ENCODE results near the gene DERA. TPM values are rescaled to one million over a fixed set of nuclear protein-coding genes. Genes with fewer than 3 reads are reported as not detected.
"Not testable (repeated sequence)": the region's sequence is repeated elsewhere in the genome, so short reads cannot be mapped to it uniquely, and the experiment has no call there.

The DERA gene
- total RNA-seq, 2 experiments from 2014 or later: 30.9 to 35.7 TPM

DNA sequence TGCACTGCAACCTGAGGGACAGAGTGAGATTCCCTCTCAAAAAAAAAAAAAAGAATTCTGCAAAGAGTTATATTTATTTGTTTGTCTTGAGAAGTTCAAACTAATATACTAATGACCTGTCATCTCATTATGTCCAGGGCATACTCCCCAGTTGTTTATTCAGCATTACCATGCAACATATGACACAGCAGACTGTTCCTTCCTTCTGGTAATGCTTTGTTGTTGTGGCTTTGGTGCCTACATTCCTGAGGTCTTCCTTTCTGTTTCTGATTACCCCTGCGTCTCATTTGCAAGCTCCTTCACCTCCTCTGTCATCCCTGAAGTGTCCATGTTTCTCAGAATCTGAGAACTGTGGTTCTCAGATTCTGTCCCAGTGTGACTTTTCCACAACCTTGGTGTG, 55.3 kb downstream of the DERA start:
- CTCF ChIA-PET: no interaction called here
- H3K9me3 Mint-ChIP-seq (ENCODE audit: low read depth): no peaks in the 10 kb centered on the region
- POLR2A ChIA-PET: no interaction called here
- intact Hi-C loops (cut with DNase I, micrococcal nuclease): no loop called here
- H3K27ac Mint-ChIP-seq: no peak overlapping the region
- H3K4me1 Mint-ChIP-seq: no peaks in the 10 kb centered on the region
- H3K36me3 Mint-ChIP-seq (ENCODE audit: low read depth): peaks cover 21% of the 10 kb centered on the region
- ATAC-seq: no peak
- H3K27me3 Mint-ChIP-seq: no peaks in the 10 kb centered on the region
- DNase-seq: no peak
- no peak overlapping the region for H3K4me3 Mint-ChIP-seq

DNA sequence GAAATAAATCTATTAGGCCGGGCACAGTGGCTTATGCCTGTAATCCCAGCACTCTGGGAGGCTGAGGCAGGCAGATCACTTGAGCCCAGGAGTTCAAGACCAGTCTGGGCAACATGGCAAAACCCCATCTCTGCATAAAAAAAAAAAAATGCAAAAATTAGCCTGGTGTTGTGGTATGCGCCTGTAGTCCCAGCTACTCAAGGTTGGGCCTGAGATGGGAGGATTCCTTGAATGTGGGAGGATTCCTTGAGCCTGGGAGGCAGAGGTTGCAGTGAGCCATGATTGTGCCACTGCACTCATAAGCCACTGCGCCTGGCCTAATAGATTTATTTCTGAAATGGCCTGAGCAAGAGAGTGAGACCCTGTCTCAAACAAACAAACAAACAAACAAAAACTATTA, 55.9 kb downstream of the DERA start:
- H3K27ac Mint-ChIP-seq; ATAC-seq; DNase-seq; H3K27me3 Mint-ChIP-seq; H3K9me3 Mint-ChIP-seq (ENCODE audit: low read depth); intact Hi-C loops (cut with DNase I, micrococcal nuclease); POLR2A ChIA-PET; H3K4me3 Mint-ChIP-seq; H3K4me1 Mint-ChIP-seq: not testable (repeated sequence)
- H3K36me3 Mint-ChIP-seq (ENCODE audit: low read depth): peaks cover 18% of the 10 kb centered on the region
- CTCF ChIA-PET: interaction anchor here (0.7 to 0.9 kb wide), 2 partner anchors 16 to 811 kb away, joined by 3 read pairs; no protein-coding TSS in a partner anchor

DNA sequence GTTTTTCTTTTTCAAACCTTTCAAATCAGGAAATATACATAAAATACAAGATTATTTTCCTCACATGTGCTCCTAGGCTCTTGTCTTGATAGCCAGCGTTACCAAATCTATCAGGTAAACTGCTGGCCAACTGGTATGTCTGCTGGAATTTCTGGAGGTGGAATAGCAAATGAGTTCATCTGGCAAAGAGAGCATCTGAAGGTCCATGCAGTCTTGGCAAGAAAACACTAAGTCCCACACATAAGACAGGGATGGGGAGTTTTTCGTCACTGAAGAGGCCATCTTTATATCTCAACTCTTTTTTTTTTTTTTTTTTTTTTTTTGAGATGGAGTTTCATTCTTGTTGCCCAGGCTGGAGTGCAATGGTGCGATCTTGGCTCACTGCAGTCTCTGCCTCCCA, 60.1 kb downstream of the DERA start:
- Mint-ChIP-seq H3K4me1 (no peaks in the 10 kb centered on the region), H3K27ac (no peak overlapping the region), H3K36me3 (ENCODE audit: low read depth) (peaks cover 12% of the 10 kb centered on the region), H3K27me3 (no peaks in the 10 kb centered on the region), H3K4me3 (no peak overlapping the region), H3K9me3 (ENCODE audit: low read depth) (no peaks in the 10 kb centered on the region)
- no peak for ATAC-seq
- intact Hi-C loops (cut with DNase I, micrococcal nuclease): no loop called here
- no peak for DNase-seq
- CTCF ChIA-PET: no interaction called here
- POLR2A ChIA-PET: no interaction called here

DNA sequence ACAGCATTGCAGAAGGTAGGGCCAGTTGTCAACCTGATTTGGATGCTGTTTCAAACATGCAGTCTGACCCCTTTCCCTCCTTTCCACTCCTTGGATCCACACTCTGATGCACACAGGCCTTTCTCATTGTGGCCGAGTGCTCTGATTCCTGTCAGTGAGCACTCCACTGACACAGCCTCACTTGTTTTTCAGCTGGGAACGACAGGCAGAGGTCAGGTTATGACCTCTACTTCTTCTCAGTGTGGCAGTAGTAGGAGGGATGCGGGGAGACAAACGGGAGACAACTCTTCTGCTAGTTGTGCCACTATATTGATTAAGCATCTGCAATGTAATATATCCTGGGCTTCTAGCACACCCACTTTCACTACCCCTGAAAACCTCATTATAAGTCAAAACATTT, 61.8 kb downstream of the DERA start:
- DNase-seq (no peak), ATAC-seq (no peak)
- CTCF ChIA-PET: no interaction called here
- POLR2A ChIA-PET: no interaction called here
- H3K4me1 Mint-ChIP-seq: no peaks in the 10 kb centered on the region
- intact Hi-C loops (cut with DNase I, micrococcal nuclease): no loop called here
- no peaks in the 10 kb centered on the region for H3K27me3 Mint-ChIP-seq
- H3K36me3 Mint-ChIP-seq (ENCODE audit: low read depth): peaks cover 10% of the 10 kb centered on the region
- no peaks in the 10 kb centered on the region for H3K9me3 Mint-ChIP-seq (ENCODE audit: low read depth)
- H3K27ac Mint-ChIP-seq: no peak overlapping the region
- H3K4me3 Mint-ChIP-seq: no peak overlapping the region

DNA sequence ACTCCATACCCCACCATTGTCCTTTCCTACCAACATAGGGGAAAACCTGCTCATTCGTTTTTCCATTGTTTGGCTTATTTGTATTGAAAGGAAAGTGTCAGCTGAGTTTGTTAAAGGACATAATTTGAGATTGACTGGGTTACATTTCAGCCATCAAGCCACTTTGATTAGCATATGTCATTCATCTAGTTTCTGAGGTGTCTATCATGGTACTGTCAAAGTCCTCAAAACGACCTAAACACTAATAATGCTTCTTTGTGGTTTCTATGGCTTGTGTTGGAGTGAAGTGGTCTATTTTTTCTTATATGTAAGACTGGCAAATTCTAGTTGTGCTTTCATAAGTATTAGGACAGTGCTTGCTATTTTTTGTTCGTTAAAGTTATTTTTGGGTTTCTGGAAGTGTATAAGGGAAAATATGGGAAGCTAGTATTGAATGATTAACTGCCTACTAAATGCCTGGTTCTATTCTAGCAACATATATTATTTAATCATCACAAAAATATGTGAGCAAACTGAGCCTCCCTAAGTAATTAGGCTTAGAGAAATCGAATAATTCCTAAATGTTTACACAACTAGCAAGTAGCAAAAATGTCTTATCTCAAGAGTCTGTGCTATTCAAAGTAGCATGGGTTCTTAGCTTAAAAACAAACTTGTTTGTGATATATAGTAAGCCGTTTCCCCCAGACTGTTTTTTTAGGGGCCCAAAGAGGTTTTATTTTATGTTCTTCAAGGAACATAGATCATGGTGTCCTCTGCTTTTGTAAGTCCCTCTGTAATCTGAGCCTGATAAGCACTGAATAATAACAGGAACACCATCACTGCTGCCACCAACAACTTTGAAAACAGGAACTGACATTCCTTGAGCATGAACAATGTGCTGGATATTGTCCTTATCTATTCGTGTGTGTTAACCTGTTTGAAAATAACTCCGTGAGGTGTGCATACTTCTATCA, 67.1 kb downstream of the DERA start:
- CTCF ChIA-PET: no interaction called here
- peaks cover 15% of the 10 kb centered on the region for H3K36me3 Mint-ChIP-seq (ENCODE audit: low read depth)

DNA sequence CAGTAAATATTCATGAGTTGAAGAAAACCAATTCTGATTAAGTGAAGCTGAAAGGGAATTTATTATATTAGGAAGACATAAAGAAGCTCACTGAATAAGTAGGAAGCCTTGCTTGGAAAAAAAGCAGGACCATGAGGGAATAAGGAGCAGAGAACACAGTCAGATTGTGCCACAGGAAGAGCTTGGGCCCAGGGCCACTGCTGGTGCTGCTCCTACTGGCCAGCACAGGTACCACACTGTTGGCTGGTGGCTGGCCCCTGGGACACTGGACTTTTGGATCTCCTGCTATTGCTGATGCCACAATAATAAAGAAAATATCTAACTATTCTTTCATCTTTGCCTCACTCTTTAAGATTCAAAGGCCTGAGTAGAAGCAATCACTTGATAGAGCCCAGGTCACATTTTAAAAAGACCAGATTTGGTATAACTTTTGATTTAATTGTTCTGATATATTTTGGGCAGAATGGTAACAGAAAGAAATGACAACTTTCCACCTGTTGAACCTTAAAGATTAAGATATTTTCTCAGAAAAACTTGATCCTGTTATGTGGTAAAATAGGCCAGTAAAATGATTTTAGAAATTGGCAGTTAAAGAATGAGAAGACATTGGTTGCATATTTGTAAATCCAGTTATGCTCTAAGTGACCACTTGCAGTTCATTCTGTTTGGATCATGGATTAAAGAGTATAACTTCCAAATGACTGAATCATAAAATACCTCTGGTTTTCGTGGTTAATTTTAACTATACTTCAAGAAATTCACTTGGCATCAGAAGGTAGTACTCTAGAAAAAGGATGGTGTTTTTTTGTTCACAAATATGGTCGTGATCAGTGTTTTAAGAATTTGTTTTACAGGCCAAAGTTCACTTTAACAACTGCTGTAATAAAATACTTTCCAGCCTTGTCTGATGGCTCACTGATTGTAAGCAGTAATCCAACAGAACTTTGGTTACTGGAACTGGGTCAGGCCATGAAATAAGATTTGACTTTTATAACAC, 68.3 kb downstream of the DERA start:
- Mint-ChIP-seq H3K4me1 (no peaks in the 10 kb centered on the region), H3K4me3 (no peak overlapping the region), H3K27ac (no peak overlapping the region), H3K27me3 (no peaks in the 10 kb centered on the region), H3K36me3 (ENCODE audit: low read depth) (peaks cover 26% of the 10 kb centered on the region), H3K9me3 (ENCODE audit: low read depth) (no peaks in the 10 kb centered on the region)
- CTCF ChIA-PET: interaction anchor here (0.6 kb wide), 1 partner anchor 85 kb away, joined by 4 read pairs; no protein-coding TSS in a partner anchor
- ATAC-seq (peak; percentile 49), DNase-seq (peak; percentile 27)
- intact Hi-C loops (cut with DNase I, micrococcal nuclease): no loop called here
- POLR2A ChIA-PET: no interaction called here

More for the DNA sequence above, 67.1 kb downstream of the DERA start:
- H3K9me3 Mint-ChIP-seq (ENCODE audit: low read depth): no peaks in the 10 kb centered on the region
- no peak overlapping the region for H3K27ac Mint-ChIP-seq
- intact Hi-C loops (cut with DNase I, micrococcal nuclease): no loop called here
- ATAC-seq (no peak), DNase-seq (no peak)
- H3K4me1 Mint-ChIP-seq: no peaks in the 10 kb centered on the region
- H3K27me3 Mint-ChIP-seq: no peaks in the 10 kb centered on the region
- POLR2A ChIA-PET: no interaction called here
- no peak overlapping the region for H3K4me3 Mint-ChIP-seq

DNA sequence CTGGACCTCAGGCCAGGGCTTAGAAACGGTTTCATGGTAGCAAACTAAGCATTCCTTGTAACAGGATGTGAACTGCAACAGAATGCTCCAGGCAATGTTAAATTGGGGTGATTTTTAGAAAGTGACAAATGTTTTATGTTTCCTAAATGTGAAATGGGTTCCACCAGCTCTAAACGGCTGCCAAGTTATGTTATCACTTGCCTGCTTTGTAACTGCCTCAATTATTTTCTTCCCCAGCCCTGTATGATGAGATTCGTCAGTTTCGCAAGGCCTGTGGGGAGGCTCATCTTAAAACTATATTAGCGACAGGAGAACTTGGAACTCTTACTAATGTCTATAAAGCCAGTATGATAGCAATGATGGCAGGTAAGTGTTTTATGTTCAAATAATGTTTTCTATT, 70.9 kb downstream of the DERA start:
- ChIA-PET POLR2A (no interaction called here), CTCF (no interaction called here)
- intact Hi-C loops (cut with DNase I, micrococcal nuclease): no loop called here
- Mint-ChIP-seq H3K27ac (no peak overlapping the region), H3K27me3 (no peaks in the 10 kb centered on the region), H3K36me3 (ENCODE audit: low read depth) (peaks cover 40% of the 10 kb centered on the region), H3K4me3 (no peak overlapping the region), H3K9me3 (ENCODE audit: low read depth) (peaks cover 4% of the 10 kb centered on the region), H3K4me1 (no peaks in the 10 kb centered on the region)
- ATAC-seq: no peak
- DNase-seq: no peak

DNA sequence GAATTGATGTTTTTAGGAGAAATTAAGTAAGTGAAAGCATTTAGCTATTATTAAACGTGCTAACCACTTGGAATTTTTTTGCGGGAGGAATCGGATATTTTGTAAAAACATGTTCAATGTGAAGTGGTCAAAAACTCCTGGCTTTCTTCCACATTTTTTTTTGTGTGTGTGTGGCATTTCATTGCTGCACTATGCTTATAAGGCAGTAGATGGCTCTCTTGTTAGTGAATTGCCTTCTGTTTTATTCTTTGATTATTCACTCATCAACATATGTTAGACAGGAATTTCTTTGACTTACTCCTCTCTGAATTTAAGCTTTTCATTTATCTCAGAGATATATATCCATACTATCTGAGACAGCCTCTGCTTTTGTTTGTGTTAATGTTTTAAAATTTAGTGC, 71.3 kb downstream of the DERA start:
- ATAC-seq (no peak), DNase-seq (no peak)
- Mint-ChIP-seq H3K4me3 (no peak overlapping the region), H3K27me3 (no peaks in the 10 kb centered on the region), H3K36me3 (ENCODE audit: low read depth) (peaks cover 41% of the 10 kb centered on the region), H3K9me3 (ENCODE audit: low read depth) (peaks cover 4% of the 10 kb centered on the region), H3K27ac (no peak overlapping the region), H3K4me1 (no peaks in the 10 kb centered on the region)
- POLR2A ChIA-PET: no interaction called here
- CTCF ChIA-PET: no interaction called here
- intact Hi-C loops (cut with DNase I, micrococcal nuclease): no loop called here

DNA sequence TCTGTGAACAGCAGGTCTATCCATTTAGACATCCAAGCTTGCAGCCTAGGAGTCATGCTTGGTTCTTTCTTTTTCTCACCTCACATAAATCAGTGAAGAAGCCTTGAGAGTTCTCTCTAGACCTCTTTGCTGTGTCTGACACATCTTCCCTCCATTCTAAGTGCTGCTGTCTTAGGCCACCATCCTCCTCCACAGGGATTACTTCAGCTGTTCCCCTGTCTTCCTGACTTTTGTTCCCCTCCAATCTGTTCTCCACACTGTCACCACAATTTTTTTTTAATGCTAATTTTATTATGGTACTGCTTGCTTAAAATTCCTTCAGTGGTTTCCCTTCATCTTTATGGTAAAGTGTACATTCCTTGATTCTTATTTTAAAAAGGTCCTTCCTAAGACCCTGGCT, 71.8 kb downstream of the DERA start:
- CTCF ChIA-PET: no interaction called here
- POLR2A ChIA-PET: no interaction called here
- intact Hi-C loops (cut with DNase I, micrococcal nuclease): no loop called here
- Mint-ChIP-seq H3K27ac (no peak overlapping the region), H3K4me3 (no peak overlapping the region), H3K27me3 (no peaks in the 10 kb centered on the region), H3K4me1 (no peaks in the 10 kb centered on the region), H3K9me3 (ENCODE audit: low read depth) (peaks cover 4% of the 10 kb centered on the region), H3K36me3 (ENCODE audit: low read depth) (peaks cover 45% of the 10 kb centered on the region)
- DNase-seq (no peak), ATAC-seq (no peak)

DNA sequence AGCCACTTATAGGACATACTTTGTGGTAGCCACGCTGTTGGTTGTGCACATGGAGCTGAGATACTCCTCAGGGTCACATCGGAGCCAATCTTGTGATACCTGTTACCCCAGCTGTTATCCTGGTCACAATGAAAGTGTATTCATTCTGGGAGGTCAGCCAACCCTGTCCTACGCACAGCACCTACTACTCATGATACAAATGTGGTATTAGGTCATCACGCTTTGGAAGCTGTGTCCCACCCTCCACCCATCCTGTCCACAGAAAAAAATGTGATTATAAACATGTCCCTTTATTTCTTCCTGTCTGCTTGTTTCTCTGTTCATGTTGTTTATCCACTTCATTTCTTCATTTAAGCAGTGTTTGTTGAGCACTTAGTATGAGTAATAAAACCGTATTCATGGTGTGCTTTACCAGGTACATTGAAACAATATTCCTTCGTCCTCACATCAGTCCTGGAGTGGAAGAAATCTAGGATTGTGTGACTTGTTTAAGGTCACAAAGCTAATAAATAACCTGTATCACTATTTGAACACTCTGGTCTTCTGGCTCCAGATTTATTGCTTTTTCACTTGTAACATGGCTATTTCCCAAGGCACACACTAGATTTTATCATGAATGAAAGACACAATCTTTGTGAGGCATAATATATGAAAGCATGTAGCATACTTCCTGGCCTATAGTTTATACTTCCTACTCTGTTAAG, 73.1 kb downstream of the DERA start:
- ChIA-PET CTCF (interaction anchor here (0.5 kb wide), 1 partner anchor 724 kb away, joined by 3 read pairs; no protein-coding TSS in a partner anchor), POLR2A (no interaction called here)
- Mint-ChIP-seq H3K4me1 (no peaks in the 10 kb centered on the region), H3K4me3 (no peak overlapping the region), H3K27me3 (no peaks in the 10 kb centered on the region), H3K9me3 (ENCODE audit: low read depth) (peaks cover 4% of the 10 kb centered on the region), H3K36me3 (ENCODE audit: low read depth) (peaks cover 53% of the 10 kb centered on the region), H3K27ac (no peak overlapping the region)
- intact Hi-C loops (cut with DNase I, micrococcal nuclease): no loop called here
- ATAC-seq (no peak), DNase-seq (no peak)

DNA sequence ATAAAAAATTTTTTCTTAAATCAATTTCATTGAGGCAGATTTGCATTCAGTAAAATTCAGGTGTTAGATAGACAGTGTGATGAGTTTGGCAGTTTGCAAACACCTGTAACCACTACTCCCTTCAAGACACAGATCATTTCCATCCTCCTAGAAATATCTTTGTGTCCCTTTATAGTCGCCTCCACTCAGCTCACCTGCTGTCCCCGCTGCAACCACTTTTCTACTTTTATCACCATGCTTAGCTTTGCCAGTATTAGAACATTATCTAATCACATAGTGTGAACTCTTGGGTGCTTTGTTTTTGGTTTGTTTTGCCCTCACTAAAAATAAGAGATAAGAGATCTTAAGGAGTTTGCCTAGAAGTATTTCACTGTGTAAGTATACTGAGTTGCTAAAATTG, 73.8 kb downstream of the DERA start:
- peaks cover 55% of the 10 kb centered on the region for H3K36me3 Mint-ChIP-seq (ENCODE audit: low read depth)
- H3K27ac Mint-ChIP-seq: no peak overlapping the region
- ATAC-seq: no peak
- peaks cover 4% of the 10 kb centered on the region for H3K9me3 Mint-ChIP-seq (ENCODE audit: low read depth)
- H3K4me1 Mint-ChIP-seq: no peaks in the 10 kb centered on the region
- no peaks in the 10 kb centered on the region for H3K27me3 Mint-ChIP-seq
- no peak for DNase-seq
- ChIA-PET CTCF (no interaction called here), POLR2A (no interaction called here)
- H3K4me3 Mint-ChIP-seq: no peak overlapping the region
- intact Hi-C loops (cut with DNase I, micrococcal nuclease): no loop called here

All from activated CD4-positive, alpha-beta T cell treated with anti-CD3 and anti-CD28 coated beads for 36 hours (primary cell).